Gastrocnemius medialis (tissue), 4 donors: ENCODE data around the gene RING1. TPM values are rescaled to one million over a fixed set of nuclear protein-coding genes. Genes with fewer than 3 reads are reported as not detected.

Experiments used
- ATAC-seq, 2 donors: fragments of 150-250 bp; one replicate each; pipeline ENCODE4 v1.9.1; 2016
- DNase-seq, 2 donors: peaks; one replicate each; pipeline ENCODE4 v3.0.0-alpha.2; 2019
- H3K27ac ChIP-seq, 4 donors: fragments of 200-600 bp; sonication (generic); 1 replicate in 1 of 4; 2 replicates in 3 of 4; pipeline ENCODE4 v1.5.1; 2016 to 2018; ENCODE audit warnings: mild to moderate bottlenecking in 2 of 4, moderate library complexity in 1 of 4
- H3K27me3 ChIP-seq, 3 donors: fragments of 200-600 bp; sonication (generic) in 2 of 3; 1 replicate in 1 of 3; 2 replicates in 2 of 3; pipeline versions ENCODE4 v1.5.1 to v1.6.0; 2016 to 2019; ENCODE audit warnings: mild to moderate bottlenecking in 1 of 3, moderate library complexity in 1 of 3
- H3K36me3 ChIP-seq, 2 donors: fragments of 200-600 bp; sonication (generic) in 1 of 2; one replicate each; pipeline ENCODE4 v1.5.1; 2017 to 2018
- H3K4me1 ChIP-seq, 2 donors: fragments of 200-600 bp; sonication (generic) in 1 of 2; one replicate each; pipeline ENCODE4 v1.5.1; 2016 to 2017; ENCODE audit warnings: mild to moderate bottlenecking in 2 of 2
- H3K4me3 ChIP-seq, 4 donors: fragments of 200-600 bp; sonication (generic) in 3 of 4; 1 replicate in 1 of 4; 2 replicates in 3 of 4; pipeline ENCODE4 v1.5.1; 2016 to 2019; ENCODE audit warnings: mild to moderate bottlenecking in 2 of 4
- H3K9me3 ChIP-seq, 3 donors: fragments of 200-600 bp; sonication (generic) in 2 of 3; 1 replicate in 1 of 3; 2 replicates in 2 of 3; pipeline ENCODE4 v1.5.1; 2016 to 2019
- CTCF ChIP-seq, 5 experiments: fragments of 450-650 bp in 3 of 5; fragments of 200-600 bp in 2 of 5; sonication (generic) in 2 of 5; IDR thresholded peaks in 4 of 5; conservative IDR thresholded peaks in 1 of 5; 1 replicate in 4 of 5; 2 replicates in 1 of 5; pipeline ENCODE4 v1.5.1; 2016 to 2019; ENCODE audit warnings: antibody characterized with exemption in 5 of 5, mild to moderate bottlenecking in 3 of 5, moderate library complexity in 3 of 5
- POLR2A ChIP-seq, 2 donors: fragments of 450-650 bp; IDR thresholded peaks; one replicate each; pipeline ENCODE4 v1.6.1; 2017; ENCODE audit warnings: antibody characterized with exemption in 2 of 2, mild to moderate bottlenecking in 2 of 2, moderate library complexity in 2 of 2
- in situ Hi-C, 4 donors: fragments of 200-750 bp; cut with MboI; loops; one replicate each; pipeline versions ENCODE4 v1.15.0 to v1.8.0; 2017; ENCODE audit warnings: low sequenced_read_pairs in 4 of 4
- intact Hi-C: fragments of 100-400 bp; cut with DNase I; formaldehyde crosslinking; loops from one replicate; pipeline ENCODE4 v1.15.1; 2023; ENCODE audit warnings: low total_unique reads
- total RNA-seq, 4 donors: library from RNA; depleted of rRNA; stranded (reverse); fragments of >200 nt; gene quantifications; one replicate each; pipeline versions ENCODE4 v1.1.0 to v1.2.3, GENCODE V29; 2016

The RING1 gene
- total RNA-seq, 4 donors from 2014 or later = 7.4 to 16.3 (median 12.1) TPM

GRCh38 chr6:33168639-33169038 lies 39.7 kb upstream of the RING1 start:
- H3K4me1 ChIP-seq = no peaks in the 10 kb centered on the region
- TF ChIP-seq POLR2A (IDR thresholded peaks at IDR 0.05) = no peak
- no peak for TF ChIP-seq CTCF (IDR thresholded peaks at IDR 0.05 in 4 of 5, conservative IDR thresholded peaks at IDR 0.05 in 1 of 5)
- no peaks in the 10 kb centered on the region for H3K36me3 ChIP-seq
- DNase-seq (no peak), ATAC-seq (no peak)
- no peaks in the 10 kb centered on the region for H3K9me3 ChIP-seq
- in situ Hi-C loops = loop anchor here in 2 of 4 donors (10.0 kb wide), 1 partner anchor 76 kb away; no protein-coding TSS in a partner anchor
- no peaks in the 10 kb centered on the region for H3K27me3 ChIP-seq
- intact Hi-C loops = loop anchor here (10.0 kb wide), 1 partner anchor 154 kb away; no protein-coding TSS in a partner anchor
- no peak overlapping the region for H3K4me3 ChIP-seq
- H3K27ac ChIP-seq = no peak overlapping the region

DNA sequence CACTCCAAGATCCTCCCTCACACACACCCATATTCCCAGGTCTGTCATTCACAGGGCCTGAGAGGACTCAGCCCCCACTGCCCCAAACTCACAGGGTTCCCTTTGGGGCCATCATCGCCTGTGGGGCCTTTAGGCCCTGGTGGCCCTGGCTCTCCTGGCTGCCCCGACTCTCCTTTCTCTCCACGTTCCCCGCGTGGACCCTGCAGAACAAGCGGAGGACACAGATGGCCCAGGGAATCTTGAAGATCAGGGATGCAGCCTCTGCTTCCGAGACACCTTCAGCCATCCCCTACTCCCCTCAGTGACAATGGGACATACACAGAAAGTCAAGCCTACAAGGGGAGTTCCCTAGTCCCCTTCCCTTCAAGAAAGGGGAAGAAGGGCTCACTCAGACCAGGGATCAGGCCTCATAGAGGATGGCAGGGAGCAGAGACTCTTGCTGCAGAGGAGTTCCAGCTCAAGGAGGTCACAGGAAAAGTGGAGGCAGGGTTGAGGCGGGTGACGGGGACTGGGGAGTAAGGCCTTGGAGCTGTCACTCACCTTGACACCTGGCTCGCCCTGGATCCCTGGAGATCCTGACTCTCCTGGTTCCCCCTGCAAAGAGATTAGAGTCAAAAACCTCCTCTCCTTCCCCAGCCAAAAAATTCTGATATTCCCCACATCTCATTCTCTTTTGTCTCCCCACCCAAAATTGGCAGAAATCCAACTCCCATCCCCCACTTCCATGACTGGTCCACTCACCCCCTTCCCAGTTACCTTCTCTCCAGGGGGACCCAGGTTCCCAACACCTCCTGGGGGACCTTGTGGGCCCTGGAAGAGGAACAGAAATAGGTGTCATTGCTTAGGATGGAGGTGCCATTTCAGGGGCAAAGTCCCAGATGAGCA lies 38.8 kb upstream of the RING1 start:
- in situ Hi-C loops = loop anchor here in 2 of 4 donors (10.0 kb wide), 1 partner anchor 75 kb away; no protein-coding TSS in a partner anchor

GRCh38 chr6:33170176-33171015 lies 37.9 kb upstream of the RING1 start:
- in situ Hi-C loops (no loop called here), intact Hi-C loops (no loop called here)
- Histone ChIP-seq H3K27ac (no peak overlapping the region), H3K9me3 (no peaks in the 10 kb centered on the region), H3K27me3 (no peaks in the 10 kb centered on the region), H3K4me3 (no peak overlapping the region), H3K36me3 (no peaks in the 10 kb centered on the region), H3K4me1 (no peaks in the 10 kb centered on the region)
- TF ChIP-seq CTCF (IDR thresholded peaks at IDR 0.05 in 4 of 5, conservative IDR thresholded peaks at IDR 0.05 in 1 of 5) (no peak), POLR2A (IDR thresholded peaks at IDR 0.05) (no peak)
- DNase-seq (no peak), ATAC-seq (no peak)

More for the DNA sequence above, 38.8 kb upstream of the RING1 start:
- Histone ChIP-seq H3K27me3 (no peaks in the 10 kb centered on the region), H3K9me3 (no peaks in the 10 kb centered on the region), H3K27ac (no peak overlapping the region), H3K4me3 (no peak overlapping the region), H3K36me3 (no peaks in the 10 kb centered on the region), H3K4me1 (no peaks in the 10 kb centered on the region)
- intact Hi-C loops = loop anchor here (10.0 kb wide), 1 partner anchor 155 kb away; no protein-coding TSS in a partner anchor
- no peak for TF ChIP-seq CTCF (IDR thresholded peaks at IDR 0.05 in 4 of 5, conservative IDR thresholded peaks at IDR 0.05 in 1 of 5)
- no peak for DNase-seq
- ATAC-seq = no peak

GRCh38 chr6:33171016-33171879 lies 37.1 kb upstream of the RING1 start:
- no peak for ATAC-seq

More at GRCh38 chr6:33171016-33171879, 37.1 kb upstream of the RING1 start:
- in situ Hi-C loops (no loop called here), intact Hi-C loops (no loop called here)
- H3K9me3 ChIP-seq = no peaks in the 10 kb centered on the region
- no peak for DNase-seq
- H3K4me3 ChIP-seq = no peak overlapping the region
- no peaks in the 10 kb centered on the region for H3K4me1 ChIP-seq
- H3K36me3 ChIP-seq = no peaks in the 10 kb centered on the region
- no peaks in the 10 kb centered on the region for H3K27me3 ChIP-seq
- TF ChIP-seq POLR2A (IDR thresholded peaks at IDR 0.05) = no peak
- no peak for TF ChIP-seq CTCF (IDR thresholded peaks at IDR 0.05 in 4 of 5, conservative IDR thresholded peaks at IDR 0.05 in 1 of 5)
- no peak overlapping the region for H3K27ac ChIP-seq
